Ureter (tissue), 1 donor: ENCODE results near the gene C2. TPM values are rescaled to one million over a fixed set of nuclear protein-coding genes. Genes with fewer than 3 reads are reported as not detected.
"Not testable (repeated sequence)": the region's sequence is repeated elsewhere in the genome, so short reads cannot be mapped to it uniquely, and the experiment has no call there.

ENCODE experiments used
- DNase-seq: peaks from one replicate; pipeline ENCODE4 v3.0.0-alpha.2; 2020; ENCODE audit warnings: low spot score
- total RNA-seq: library from RNA; stranded (reverse); gene quantifications from one replicate; pipeline ENCODE4 v1.2.4, GENCODE V29; 2023
- donor health status: DM: yes; HTN: yes; CAD: no.

C2 gene
- total RNA-seq, 1 donor from 2014 or later = 17.1 TPM

DNA sequence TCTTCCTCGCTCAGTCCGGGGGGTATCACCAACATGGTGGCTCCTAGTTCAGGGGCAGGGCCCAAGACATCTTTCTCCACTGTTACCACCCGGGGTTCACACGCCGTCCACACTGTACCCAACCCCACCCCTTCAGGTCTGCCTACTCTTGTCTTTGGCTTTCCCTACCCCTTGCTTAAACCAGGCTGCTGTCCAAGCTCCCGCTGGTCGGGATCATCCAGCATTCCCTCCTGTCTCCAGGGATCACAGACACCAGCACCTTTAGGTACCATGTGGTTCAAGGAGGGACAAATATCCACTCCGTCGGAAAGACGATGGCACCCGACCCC, 30.9 kb downstream of the C2 start:
- no peak for DNase-seq

DNA sequence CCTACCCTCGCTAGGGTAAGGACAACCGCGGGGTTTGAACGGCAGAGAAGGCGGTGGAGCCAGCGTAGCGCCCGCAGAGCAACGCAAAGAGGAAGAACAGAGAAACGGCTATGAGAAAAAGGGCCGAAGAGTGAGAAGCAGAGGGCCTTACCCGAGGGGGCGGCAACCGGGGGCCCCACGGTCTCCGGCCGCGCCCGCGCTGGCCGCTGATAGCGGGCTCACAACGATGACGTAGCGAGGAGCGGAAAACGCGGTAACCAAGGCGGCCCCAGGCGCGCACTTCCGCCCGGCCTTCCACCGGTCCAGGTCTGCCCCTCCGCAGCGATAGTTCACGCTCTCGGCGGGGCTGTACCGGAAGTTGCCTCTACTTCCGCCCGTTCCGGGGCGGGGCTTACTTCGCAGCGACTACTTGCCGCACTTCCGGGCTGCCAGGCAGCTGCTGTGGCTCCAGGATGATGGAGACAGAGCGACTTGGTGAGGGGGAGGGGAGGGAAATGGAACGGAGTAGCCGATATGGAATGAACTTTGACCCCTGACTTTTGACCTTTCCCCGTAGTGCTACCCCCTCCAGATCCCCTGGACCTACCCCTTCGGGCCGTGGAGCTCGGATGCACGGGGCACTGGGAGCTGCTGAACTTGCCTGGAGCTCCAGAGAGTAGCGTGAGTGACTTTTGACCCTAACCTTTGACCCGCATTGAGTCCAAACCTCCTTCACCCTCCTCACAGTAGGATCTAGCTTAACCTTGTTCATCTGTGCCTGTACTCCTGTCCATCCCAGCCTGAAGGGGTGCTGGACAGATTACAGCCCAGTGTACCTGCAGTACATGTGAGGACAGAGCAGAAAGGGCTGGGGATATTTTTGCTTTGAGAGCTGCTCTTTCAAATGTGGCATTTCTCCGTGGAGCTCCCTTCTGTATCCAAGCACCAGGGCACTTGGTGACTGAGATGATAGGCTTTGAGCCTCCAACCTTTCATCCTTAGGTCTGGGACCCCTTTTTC, 31.5 kb downstream of the C2 start, which contains the start of the genes NELFE and SKIC2:
TSS of gene NELFE (minus strand) at position 231 of the 999 bp plus-strand sequence. CDS start 525 bp downstream, outside the sequence.
TSS of gene SKIC2 (plus strand) at position 435 of the 999 bp plus-strand sequence. CDS start at position 453, 18 bp downstream.
- peak; percentile 99 for DNase-seq

DNA sequence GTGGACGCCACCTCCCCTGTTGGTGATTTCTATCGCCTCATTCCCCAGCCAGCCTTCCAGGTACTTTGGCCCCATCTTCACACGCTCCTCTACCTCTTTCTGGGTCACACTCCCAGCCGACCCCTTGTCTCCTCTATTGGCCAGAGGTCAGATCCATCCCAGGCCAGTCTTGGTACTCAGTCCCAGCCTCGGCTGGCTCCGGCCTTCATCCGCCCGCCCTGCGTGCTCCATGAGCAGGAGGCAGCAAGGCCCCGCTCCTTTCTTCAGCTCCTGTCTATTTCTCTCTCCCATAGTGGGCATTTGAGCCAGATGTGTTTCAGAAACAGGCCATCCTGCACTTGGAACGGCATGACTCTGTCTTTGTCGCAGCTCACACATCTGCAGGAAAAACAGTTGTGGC, 34.1 kb downstream of the C2 start:
- DNase-seq = no peak

DNA sequence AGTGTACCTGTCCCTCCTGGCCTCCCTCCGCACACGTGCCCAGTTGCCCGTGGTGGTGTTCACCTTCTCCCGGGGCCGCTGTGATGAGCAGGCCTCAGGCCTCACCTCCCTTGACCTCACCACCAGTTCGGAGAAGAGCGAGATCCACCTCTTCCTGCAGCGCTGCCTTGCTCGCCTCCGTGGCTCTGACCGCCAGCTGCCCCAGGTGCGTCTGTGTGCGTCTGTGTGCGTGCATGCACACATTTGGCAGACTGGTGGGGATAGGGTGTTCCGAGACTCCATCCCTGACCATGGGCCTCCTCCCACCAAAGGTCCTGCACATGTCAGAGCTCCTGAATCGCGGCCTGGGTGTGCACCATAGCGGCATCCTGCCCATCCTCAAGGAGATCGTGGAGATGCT, 36.4 kb downstream of the C2 start:
- no peak for DNase-seq

DNA sequence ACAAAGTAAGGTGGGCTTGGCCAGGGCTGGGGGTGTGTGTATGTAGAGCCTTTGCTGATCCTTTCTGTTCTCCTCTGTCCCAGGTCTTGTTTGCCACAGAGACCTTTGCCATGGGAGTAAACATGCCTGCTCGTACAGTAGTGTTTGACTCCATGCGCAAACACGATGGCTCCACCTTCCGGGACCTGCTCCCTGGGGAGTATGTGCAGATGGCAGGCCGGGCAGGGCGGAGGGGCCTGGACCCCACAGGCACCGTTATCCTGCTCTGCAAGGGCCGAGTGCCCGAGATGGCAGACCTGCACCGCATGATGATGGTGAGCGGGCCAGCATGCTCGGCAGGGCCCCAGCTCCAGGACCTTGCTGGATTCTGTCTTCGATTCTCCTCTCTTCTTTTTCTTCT, 38.2 kb downstream of the C2 start:
- no peak for DNase-seq

DNA sequence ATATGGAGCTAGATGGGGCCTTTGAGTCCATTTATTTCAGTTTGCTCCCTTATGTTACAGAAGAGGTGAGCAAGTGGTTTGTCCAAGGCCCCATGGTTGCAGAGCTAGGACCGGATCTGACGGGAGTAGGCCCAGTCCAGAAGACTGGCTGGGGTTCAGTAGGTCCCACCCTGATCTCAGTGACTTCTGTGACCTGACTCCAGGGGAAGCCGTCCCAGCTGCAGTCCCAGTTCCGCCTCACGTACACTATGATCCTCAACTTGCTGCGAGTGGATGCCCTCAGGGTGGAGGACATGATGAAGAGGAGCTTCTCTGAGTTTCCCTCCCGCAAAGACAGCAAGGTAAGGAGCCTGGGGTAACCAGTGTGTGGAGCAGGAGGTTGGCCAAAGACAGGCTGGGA, 39.0 kb downstream of the C2 start:
- no peak for DNase-seq

DNA sequence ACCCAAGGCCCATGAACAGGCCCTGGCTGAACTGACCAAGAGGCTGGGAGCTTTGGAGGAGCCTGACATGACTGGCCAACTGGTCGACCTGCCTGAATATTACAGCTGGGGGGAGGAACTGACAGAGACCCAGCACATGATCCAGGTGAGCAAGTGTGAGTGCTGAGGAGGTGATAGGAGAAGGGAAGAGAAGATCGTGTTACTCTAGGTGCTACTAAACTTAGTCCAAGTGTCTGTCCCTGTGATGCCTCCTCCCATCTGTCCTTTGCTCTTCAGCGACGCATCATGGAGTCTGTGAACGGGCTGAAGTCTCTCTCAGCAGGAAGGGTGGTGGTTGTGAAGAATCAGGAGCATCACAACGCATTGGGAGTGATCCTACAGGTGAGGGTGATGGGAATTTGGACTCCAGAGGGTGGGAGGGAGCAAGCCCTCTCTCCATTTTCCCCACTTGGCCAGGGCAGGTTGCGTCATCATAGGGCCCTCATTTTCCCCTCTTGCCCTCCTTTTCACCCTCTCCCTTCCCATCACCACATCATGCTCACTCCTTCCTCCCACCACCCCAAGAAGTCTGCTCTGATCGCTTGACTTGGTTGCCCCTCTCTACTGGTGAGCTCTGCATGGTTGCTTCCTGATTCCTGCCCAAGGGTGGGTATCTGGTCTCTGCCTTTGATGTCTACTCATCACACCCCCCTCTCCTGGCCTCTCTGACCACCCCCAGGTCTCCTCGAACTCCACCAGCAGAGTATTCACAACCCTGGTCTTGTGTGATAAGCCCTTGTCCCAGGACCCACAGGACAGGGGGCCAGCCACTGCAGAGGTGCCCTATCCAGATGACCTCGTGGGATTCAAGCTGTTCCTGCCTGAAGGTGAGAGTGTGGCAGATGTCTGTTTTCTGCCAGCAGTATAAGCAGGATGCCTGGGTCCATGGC, 39.7 kb downstream of the C2 start:
- DNase-seq = no peak

DNA sequence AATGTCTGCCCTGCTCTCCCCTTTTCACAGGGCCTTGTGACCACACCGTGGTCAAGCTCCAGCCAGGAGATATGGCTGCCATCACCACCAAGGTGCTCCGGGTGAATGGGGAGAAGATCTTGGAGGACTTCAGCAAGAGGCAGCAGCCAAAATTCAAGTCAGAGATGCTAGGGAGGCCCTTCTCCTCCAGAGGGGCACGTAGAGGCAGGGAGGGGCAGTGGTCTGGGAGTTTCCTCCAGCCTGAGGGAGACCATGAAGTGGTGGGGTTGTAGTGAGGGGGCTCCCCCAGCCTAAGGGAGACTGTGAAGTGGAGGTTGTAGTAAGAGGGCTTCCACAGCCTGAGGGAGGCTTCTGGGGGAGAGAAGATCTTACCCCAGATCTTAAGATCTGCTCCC, 40.4 kb downstream of the C2 start:
- no peak for DNase-seq

DNA sequence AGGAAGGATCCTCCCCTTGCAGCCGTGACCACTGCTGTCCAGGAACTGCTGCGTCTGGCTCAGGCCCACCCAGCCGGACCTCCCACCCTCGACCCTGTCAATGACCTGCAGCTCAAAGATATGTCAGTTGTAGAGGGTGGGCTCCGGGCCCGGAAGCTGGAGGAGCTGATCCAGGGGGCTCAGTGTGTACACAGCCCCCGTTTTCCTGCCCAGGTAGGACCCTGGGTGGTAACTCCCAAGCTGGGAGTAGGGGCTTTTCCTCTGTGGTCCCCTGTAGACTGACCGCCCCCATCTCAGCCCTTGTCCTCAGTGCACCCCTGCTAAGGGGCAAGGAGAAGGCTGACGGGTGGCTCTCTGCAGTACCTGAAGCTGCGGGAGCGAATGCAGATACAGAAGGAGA, 40.8 kb downstream of the C2 start:
- no peak for DNase-seq

DNA sequence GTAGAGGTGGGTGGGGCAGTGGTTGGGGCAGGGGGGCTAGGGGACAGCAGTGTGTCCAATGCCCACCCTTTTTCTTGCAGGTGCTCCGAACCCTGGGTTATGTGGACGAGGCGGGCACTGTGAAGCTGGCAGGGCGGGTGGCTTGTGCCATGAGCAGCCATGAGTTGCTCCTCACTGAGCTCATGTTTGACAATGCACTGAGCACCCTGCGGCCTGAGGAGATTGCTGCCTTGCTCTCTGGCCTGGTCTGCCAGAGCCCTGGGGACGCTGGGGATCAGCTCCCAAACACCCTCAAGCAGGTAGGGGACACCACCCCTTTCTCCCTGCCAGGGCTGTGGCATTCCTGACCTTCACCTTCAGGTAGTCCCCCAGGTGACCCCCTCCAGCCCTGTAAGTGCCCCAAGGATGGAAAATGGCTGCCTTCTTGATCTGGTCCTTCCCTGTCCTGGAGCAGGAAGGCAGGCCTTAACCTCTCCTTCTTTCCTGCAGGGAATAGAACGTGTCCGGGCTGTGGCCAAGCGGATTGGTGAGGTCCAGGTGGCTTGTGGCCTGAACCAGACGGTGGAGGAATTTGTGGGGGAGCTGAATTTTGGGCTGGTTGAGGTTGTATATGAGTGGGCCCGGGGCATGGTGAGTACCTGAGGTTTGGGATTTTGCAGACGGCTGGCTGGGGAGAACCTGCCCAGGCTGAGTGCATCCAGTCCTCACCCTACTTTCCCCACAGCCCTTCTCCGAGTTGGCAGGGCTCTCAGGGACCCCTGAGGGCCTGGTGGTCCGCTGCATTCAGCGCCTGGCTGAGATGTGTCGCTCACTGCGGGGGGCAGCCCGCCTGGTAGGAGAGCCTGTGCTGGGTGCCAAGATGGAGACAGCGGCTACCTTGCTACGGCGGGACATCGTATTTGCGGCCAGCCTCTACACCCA, 41.5 kb downstream of the C2 start:
- no peak for DNase-seq

DNA sequence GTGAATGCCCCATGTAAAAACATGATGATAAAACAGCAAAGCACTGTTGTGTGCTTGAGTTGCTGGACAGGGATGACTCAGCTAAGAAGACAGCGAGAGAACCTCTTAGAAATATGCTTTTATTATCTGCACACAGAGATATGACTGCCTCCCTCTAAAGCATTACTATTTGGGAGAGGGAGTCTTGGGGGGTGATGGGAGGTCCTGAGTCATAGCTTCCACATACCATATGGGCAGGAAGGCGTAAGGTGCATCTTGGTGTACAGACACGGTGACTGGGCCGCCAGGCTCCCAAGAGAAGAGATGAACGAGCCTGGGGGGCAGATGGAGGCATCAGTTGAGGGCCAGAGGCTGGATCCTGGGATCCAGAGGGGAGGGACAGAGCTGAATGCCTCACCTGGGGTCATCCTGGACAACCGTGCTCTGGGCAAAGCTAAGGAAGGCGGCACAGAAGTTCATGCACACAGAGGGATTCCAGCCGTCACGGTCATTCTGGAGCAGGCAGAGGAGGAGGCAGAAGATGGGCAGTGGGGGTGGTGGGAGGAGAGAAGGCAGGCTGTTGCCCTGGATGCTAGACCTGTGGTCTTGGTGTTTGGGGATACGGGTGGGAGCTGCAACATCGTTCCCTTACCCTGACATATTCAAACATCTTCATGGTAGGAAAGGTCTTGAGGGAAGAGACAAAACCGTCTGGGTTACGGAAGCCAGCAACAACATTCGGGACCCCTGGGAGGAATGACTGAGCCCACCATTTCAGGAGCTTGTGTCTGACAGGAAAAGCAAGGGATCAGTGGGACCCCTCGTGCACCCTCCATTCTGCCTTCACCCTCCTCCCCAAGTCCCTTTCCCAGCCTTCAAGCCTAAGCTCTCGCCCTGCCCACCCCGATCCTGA, 42.4 kb downstream of the C2 start:
- no peak for DNase-seq

DNA sequence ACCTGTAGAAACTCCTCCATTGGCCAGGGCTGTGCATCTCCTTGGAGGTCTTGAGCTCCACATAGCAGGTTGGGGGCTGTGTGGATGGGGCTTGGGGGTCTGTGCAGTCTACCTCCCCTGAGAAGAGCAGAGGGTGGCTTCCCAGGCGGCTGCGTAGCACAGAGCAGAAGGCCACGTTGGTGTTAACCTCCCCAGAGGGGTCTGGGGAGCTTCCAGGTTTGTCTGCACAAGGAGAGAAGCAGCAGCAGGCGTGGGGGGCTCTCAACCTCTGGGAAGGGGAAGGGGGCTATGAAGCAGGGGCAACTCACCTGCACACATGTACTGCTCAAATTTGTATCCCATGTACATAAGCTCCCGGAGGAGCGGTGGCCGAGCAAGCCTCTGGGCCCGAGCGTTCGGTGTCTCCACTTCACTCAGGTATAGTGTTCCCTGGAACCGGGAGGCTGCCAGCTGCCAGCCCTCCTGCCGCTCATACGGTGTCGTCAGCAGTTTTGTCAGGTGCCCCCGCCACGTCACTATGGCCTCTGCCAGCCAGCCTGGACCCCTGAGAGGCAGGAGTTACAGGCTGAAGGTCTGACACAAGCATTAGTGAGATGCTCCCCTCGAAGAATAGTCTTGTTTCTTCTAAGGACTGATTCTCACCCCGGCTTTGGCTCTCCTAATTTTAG, 43.2 kb downstream of the C2 start:
- DNase-seq = no peak

DNA sequence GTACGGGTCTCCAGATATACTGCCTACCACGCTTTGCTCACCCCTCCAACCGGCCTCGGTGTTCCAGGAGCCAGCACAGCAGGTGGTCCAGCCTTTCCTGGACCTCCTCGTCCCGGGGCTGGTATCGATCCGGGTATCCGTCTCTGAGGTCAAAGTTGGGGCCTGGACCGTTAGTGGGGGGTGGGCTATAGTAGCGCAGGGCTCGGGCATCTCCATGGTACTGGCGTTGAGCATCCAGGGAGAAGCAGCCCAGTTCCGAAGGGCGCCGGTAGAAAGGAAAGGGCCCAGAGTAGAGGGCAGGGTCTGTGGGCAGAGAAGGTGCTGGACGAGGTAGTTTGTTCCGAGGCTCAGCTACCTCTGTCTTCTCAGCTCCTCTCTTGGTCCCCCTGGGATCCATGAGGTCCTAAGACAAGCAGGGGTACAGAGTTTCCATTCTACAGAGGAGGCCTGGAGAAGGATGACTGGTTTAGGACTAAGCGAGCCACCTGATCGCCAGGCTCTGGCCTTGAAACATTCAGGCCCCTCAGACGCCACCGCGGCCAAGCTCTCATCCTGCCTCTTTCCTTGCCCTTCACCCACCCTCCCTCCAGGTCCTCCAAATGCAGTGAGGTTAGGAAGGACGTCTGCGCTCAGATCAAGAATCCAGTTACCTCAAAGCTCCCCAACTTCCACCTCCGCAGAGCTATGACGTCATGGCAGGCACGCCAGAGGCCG, 43.9 kb downstream of the C2 start:
- DNase-seq = no peak

DNA sequence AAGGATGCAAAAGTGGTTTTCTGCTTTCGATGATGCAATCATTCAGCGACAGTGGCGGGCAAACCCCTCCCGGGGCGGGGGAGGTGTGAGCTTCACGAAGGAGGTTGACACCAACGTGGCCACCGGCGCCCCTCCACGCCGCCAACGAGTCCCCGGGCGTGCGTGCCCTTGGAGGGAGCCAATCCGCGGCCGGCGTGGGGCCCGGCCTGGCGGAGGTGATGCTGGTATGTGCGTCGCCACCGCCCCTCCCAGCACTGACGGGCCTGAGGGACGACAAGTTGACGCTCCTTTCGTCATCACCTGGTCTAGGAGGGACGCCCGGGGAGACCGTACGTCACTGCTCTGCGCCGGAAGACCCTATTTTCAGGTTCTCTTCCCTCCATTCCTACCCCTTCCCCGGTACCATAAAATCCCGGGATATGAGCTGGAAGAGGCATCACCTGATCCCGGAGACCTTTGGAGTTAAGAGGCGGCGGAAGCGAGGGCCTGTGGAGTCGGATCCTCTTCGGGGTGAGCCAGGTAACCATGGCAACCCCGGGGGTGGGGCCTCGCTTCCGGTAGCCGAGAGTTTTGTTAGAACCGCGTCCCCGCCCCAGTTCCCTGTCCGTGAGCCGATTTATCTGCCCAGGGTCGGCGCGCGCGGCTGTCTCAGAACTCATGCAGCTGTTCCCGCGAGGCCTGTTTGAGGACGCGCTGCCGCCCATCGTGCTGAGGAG, 44.6 kb downstream of the C2 start, which contains the start of gene DXO:
TSS of gene DXO (minus strand) at position 146 of the 716 bp plus-strand sequence. CDS start 463 bp downstream, outside the sequence.
- peak; percentile 97 for DNase-seq

DNA sequence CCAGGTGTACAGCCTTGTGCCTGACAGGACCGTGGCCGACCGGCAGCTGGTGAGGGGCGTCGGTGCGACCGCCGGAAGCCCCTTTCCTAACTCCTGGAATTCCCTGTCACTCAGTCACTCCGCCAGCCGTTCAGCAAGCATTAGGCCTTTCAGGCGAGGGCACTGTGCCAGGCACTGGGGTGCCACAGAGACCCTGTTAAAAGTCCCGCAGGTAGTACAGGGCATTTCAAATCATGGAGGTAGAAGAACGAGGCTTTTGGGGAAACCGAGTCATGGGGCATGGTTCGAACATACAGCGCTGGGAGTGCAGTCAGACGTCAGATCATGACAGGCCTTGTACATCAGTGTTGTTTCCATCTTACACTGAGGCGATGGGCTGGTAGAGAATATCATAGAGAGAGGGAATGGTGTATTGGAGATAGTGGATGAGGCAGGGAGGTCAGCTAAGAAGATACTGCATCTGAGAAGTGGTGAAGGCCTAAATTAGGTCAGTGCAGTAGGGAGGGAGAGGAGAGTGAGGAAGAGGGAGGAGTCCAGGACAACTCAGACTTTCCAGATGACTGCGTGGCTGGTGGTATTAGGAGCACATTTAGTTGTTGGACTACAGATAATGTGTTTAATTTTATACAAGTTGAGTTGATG, 45.3 kb downstream of the C2 start:
- peak; percentile 56 for DNase-seq

DNA sequence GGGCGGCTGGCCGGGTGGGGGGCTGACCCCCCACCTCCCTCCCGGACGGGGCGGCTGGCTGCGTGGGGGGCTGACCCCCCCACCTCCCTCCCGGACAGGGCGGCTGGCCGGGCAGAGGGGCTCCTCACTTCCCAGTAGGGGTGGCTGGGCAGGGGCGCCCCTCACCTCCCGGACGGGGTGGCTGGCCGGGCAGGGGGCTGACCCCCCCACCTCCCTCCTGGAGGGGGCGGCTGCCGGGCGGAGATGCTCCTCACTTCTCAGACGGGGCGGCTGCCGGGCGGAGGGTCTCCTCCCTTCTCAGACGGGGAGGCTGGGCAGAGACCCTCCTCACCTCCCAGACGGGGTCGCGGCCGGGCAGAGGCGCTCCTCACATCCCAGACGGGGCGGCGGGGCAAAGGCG, 48.5 kb downstream of the C2 start:
- not testable (repeated sequence) for DNase-seq

DNA sequence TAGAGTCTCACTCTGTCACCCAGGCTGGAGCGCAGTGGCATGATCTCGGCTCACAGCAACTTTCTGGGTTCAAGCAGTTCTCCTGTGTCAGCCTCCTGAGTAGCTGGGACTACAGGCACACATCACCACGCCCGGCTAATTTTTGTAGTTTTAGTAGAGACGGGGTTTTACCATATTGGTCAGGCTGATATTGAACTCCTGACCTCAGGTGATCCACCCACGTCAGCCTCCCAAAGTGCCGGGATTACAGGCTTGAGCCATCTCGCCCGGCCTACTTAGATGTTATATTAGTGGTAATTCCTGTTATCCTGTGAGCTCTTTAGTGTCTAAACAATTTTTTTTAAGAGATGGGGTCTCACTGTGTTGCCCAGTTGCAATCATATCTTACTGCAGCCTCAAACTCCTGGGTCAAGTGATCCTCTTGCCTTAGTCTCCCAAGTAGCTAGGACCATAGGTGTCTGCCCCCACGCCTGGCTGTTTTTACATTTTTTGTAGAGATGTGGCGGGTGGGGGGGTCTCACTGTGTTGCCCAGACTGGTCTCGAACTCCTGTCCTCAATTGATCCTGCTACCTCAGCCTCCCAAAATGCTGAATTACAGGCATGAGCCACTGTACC, 50.4 kb downstream of the C2 start:
- no peak for DNase-seq
